Activated naive CD8-positive, alpha-beta T cell (primary cell): Measurements from ENCODE around the gene PTPRM.

ENCODE experiments used
- H3K27ac Mint-ChIP-seq: one replicate; pipeline ENCODE4 v1.8.0; 2021; ENCODE audit warnings: mixed read lengths
- H3K27me3 Mint-ChIP-seq: one replicate; pipeline ENCODE4 v1.8.0; 2021; ENCODE audit warnings: mixed read lengths
- H3K36me3 Mint-ChIP-seq: one replicate; pipeline ENCODE4 v1.8.0; 2021; ENCODE audit warnings: mixed read lengths
- H3K4me1 Mint-ChIP-seq: one replicate; pipeline ENCODE4 v1.8.0; 2021; ENCODE audit warnings: low read depth, mixed read lengths
- H3K4me3 Mint-ChIP-seq: one replicate; pipeline ENCODE4 v1.8.0; 2021; ENCODE audit warnings: mild to moderate bottlenecking, mixed read lengths
- H3K9me3 Mint-ChIP-seq: one replicate; pipeline ENCODE4 v1.8.0; 2021; ENCODE audit warnings: low read depth, mixed read lengths

The PTPRM gene

GRCh38 chr18:8276406-8276805 lies 709.3 kb downstream of the PTPRM start:
- Mint-ChIP-seq H3K27ac (no peak overlapping the region), H3K4me3 (no peak overlapping the region), H3K9me3 (no peaks in the 10 kb centered on the region), H3K27me3 (peaks cover 3% of the 10 kb centered on the region), H3K4me1 (no peaks in the 10 kb centered on the region), H3K36me3 (no peaks in the 10 kb centered on the region)

DNA sequence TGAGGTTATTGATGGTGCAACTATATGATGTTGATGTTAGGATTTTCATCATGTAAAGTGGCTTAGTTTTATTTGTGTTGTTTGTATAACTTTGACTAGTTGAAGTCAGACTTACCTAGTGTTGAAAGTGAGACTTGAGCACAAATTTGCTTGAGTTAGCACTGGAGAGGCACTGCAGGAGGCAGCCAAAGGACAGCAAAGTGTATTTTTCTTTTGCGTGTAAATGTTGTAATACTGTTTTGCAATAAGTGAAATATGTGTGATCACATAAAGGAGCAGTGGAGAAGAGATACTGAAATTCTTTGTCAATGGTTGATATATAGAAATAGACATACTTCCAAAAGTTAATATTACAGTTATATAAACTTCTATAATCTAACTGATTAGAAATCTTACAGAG lies 710.2 kb downstream of the PTPRM start:
- H3K4me3 Mint-ChIP-seq: no peak overlapping the region
- no peaks in the 10 kb centered on the region for H3K4me1 Mint-ChIP-seq
- peaks cover 3% of the 10 kb centered on the region for H3K27me3 Mint-ChIP-seq

DNA sequence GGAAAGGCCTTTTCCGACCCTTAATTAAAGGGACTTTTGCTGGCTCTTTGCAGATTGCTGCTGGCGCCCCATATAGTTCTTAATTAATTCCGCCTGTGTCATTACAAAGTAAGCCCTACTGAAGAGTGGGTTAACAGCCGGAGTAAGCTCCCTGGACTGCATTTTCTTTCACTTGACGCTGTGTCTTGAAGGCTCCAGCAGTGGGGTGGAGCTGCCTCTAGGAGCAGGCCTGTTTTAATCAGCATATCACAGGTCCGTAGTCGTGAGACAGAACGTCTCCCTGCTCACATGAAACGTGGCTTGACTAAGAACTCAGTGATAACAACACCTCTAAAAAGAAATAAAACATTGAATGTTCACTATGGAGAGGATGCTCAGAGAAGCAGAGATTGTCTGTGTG lies 712.2 kb downstream of the PTPRM start:
- no peaks in the 10 kb centered on the region for H3K36me3 Mint-ChIP-seq
- no peak overlapping the region for H3K27ac Mint-ChIP-seq
- no peak overlapping the region for H3K4me3 Mint-ChIP-seq
- H3K27me3 Mint-ChIP-seq: peaks cover 3% of the 10 kb centered on the region
- H3K9me3 Mint-ChIP-seq: no peaks in the 10 kb centered on the region
- H3K4me1 Mint-ChIP-seq: no peaks in the 10 kb centered on the region

More for the DNA sequence above, 710.2 kb downstream of the PTPRM start:
- Mint-ChIP-seq H3K9me3 (no peaks in the 10 kb centered on the region), H3K27ac (no peak overlapping the region), H3K36me3 (no peaks in the 10 kb centered on the region)

GRCh38 chr18:8279781-8280330 lies 712.7 kb downstream of the PTPRM start:
- Mint-ChIP-seq H3K27me3 (peaks cover 3% of the 10 kb centered on the region), H3K27ac (no peak overlapping the region), H3K4me1 (no peaks in the 10 kb centered on the region), H3K9me3 (no peaks in the 10 kb centered on the region), H3K4me3 (no peak overlapping the region), H3K36me3 (no peaks in the 10 kb centered on the region)

- Mint-ChIP-seq H3K4me3 (no peak overlapping the region), H3K4me1 (no peaks in the 10 kb centered on the region), H3K36me3 (no peaks in the 10 kb centered on the region), H3K27ac (no peak overlapping the region), H3K27me3 (no peaks in the 10 kb centered on the region), H3K9me3 (no peaks in the 10 kb centered on the region)
Measured at GRCh38 chr18:8283891-8284585, 716.9 kb downstream of the PTPRM start.

GRCh38 chr18:8286303-8286702 lies 719.2 kb downstream of the PTPRM start:
- no peak overlapping the region for H3K27ac Mint-ChIP-seq
- H3K4me1 Mint-ChIP-seq: no peaks in the 10 kb centered on the region
- H3K36me3 Mint-ChIP-seq: no peaks in the 10 kb centered on the region
- H3K27me3 Mint-ChIP-seq: no peaks in the 10 kb centered on the region
- no peak overlapping the region for H3K4me3 Mint-ChIP-seq
- H3K9me3 Mint-ChIP-seq: no peaks in the 10 kb centered on the region

DNA sequence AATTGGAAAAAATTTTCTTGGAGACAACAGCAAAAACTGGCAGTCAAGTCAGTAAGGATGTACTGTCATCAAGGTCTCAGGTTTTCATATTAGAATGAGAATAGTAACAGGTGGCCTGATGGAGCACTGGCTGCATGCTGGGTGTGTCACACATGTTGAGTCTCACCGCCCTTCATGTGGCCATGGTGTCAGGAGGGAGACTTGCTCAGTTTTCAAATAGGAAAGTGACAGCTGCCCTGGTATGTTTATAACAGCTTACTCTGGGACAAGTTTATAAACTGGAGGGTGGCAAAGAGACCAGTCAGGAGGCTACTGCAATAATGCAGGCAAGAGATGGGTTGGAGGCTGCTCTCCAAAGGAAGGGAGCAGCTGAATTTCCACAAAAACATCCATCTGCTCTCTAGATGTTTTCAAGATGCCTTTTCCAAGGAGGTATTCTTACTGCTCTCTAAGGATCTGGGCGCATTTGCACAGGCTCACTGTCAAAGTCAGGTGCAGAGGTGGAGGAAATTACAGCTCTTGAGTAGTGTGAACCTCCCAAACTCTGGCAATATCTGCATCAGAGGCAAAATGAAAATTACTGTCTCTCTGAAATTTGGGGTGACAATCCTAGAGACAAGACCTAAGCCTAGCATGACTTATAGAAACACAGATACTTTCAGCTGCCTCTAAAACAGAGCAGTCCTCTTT lies 720.2 kb downstream of the PTPRM start:
- Mint-ChIP-seq H3K27ac (no peak overlapping the region), H3K36me3 (no peaks in the 10 kb centered on the region), H3K4me3 (no peak overlapping the region), H3K4me1 (no peaks in the 10 kb centered on the region), H3K9me3 (no peaks in the 10 kb centered on the region), H3K27me3 (no peaks in the 10 kb centered on the region)

DNA sequence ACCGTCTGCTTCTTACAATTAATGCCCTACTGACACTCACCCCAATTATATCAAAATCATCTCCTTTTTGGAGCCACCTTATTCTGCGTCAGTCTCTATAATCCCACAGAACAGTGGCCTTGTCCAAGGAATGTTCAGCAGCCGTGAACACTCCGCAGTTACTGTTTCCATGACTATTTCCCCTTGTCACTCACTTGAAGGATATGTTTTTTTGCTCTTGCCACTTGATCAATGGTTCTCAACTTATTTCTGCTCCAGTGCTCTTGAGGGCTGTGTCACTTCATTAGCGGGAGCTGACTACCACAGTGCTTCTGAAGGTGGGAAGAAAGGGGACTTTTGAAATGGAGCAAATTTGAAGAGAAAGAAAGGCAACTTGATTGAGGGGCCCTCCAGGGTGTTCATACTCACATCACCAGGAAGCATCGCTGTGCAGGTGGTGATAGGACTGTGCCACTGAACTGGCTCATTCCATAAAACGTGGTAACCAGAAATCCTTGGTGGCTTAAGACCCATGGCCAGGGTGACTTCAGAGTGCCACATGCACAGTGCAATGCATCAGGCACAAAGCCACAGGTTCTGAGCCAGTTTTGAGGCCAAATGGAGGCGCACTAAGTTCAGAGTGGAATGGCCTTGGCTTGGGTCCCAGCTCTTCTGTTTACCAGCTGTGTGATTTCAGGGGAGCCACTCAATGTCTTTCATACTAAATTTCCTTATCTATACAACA lies 721.5 kb downstream of the PTPRM start:
- Mint-ChIP-seq H3K4me1 (no peaks in the 10 kb centered on the region), H3K9me3 (no peaks in the 10 kb centered on the region), H3K27ac (no peak overlapping the region), H3K36me3 (no peaks in the 10 kb centered on the region), H3K27me3 (peaks cover 1% of the 10 kb centered on the region), H3K4me3 (no peak overlapping the region)

DNA sequence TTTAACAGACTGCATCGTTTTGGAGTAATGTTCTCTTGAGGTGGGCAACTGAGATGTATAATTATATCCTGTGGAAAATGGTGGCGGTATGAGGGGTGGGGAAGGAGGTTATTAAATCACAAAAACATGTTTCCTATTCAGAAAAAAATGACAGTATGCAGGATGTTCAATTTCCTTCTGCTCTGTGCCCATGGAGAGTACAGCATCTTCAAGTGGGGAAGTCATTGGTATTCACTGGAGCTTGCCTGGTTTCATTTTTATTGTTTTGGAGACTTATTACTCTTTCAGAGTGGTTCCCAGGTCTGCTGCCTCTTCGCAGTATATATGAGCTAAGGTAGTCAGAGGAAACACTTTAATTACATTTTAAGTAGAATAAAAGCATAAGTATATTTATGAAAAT lies 723.3 kb downstream of the PTPRM start:
- no peaks in the 10 kb centered on the region for H3K9me3 Mint-ChIP-seq

DNA sequence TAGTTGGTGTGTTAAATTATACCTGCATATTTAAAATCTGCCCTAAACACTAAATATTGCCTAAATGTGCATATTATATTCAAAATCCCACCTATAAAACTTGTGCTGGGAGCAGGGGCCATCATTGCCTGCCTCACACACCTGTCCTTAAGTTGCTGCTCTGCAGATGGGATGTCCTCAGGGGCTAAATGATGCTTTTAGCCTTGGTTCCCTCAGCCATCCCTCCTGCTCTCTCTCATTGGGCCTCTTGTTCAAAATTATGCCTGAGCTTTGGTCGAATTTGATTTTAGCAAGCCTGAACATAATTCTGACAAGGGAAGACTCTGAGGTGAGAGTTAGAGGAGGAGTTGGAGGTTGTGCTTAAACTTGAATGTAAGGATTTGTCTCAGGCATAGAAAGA lies 723.8 kb downstream of the PTPRM start:
- Mint-ChIP-seq H3K4me3 (no peak overlapping the region), H3K27ac (no peak overlapping the region), H3K9me3 (no peaks in the 10 kb centered on the region), H3K27me3 (peaks cover 1% of the 10 kb centered on the region), H3K4me1 (no peaks in the 10 kb centered on the region), H3K36me3 (no peaks in the 10 kb centered on the region)

More for the DNA sequence above, 723.3 kb downstream of the PTPRM start:
- Mint-ChIP-seq H3K36me3 (no peaks in the 10 kb centered on the region), H3K4me3 (no peak overlapping the region), H3K27me3 (peaks cover 1% of the 10 kb centered on the region), H3K4me1 (no peaks in the 10 kb centered on the region), H3K27ac (no peak overlapping the region)

- peaks cover 1% of the 10 kb centered on the region for H3K27me3 Mint-ChIP-seq
- H3K4me3 Mint-ChIP-seq: no peak overlapping the region
Measured at GRCh38 chr18:8293184-8293583, 726.1 kb downstream of the PTPRM start.

DNA sequence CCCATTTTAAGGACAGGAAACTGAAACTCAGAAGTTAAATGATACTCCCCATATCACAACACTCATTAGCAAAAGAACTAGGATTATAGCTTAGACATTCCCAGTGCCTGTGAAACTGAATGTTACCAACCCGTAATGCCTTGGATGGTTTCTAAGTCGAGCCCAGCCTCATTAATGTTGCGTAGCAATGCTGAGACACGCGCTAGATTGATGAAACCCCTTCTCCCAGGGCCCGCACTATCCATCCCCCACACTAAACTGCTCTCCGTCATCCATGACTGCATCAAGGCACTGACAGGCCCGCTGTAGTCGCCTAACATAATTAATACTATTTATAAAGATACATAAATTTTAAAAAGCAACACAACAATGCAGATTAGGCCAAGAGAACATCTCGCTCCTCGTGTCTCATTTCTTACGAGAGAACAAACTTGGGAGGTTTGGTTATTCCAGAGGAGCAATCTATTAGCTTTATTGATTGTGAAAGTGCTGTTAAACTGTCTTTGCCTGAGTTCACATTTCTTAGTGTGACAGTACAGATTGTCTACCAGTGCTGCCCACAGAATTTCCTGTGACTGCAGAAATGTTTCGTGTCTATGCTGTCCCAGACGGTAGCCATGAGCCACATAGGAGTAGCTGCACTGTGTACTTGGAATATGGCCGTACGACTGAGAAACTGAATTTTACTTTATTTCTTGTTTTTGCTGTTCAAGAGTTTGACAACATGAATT lies 729.9 kb downstream of the PTPRM start:
- H3K27ac Mint-ChIP-seq: no peak overlapping the region
- no peaks in the 10 kb centered on the region for H3K36me3 Mint-ChIP-seq

More at GRCh38 chr18:8293184-8293583, 726.1 kb downstream of the PTPRM start:
- Mint-ChIP-seq H3K9me3 (no peaks in the 10 kb centered on the region), H3K4me1 (no peaks in the 10 kb centered on the region), H3K36me3 (no peaks in the 10 kb centered on the region), H3K27ac (no peak overlapping the region)

GRCh38 chr18:8298186-8298585 lies 731.1 kb downstream of the PTPRM start:
- no peaks in the 10 kb centered on the region for H3K36me3 Mint-ChIP-seq
- H3K4me1 Mint-ChIP-seq: no peaks in the 10 kb centered on the region
- no peaks in the 10 kb centered on the region for H3K9me3 Mint-ChIP-seq
- no peak overlapping the region for H3K4me3 Mint-ChIP-seq
- H3K27me3 Mint-ChIP-seq: no peaks in the 10 kb centered on the region
- H3K27ac Mint-ChIP-seq: no peak overlapping the region

More for the DNA sequence above, 729.9 kb downstream of the PTPRM start:
- Mint-ChIP-seq H3K27me3 (peaks cover 1% of the 10 kb centered on the region), H3K4me3 (no peak overlapping the region), H3K9me3 (no peaks in the 10 kb centered on the region), H3K4me1 (no peaks in the 10 kb centered on the region)

- H3K27ac Mint-ChIP-seq: no peak overlapping the region
- no peaks in the 10 kb centered on the region for H3K9me3 Mint-ChIP-seq
- H3K4me1 Mint-ChIP-seq: no peaks in the 10 kb centered on the region
- H3K4me3 Mint-ChIP-seq: no peak overlapping the region
- no peaks in the 10 kb centered on the region for H3K27me3 Mint-ChIP-seq
- no peaks in the 10 kb centered on the region for H3K36me3 Mint-ChIP-seq
Measured at GRCh38 chr18:8299054-8299980, 732.2 kb downstream of the PTPRM start.
